ENCODE data around the gene L2HGDH. TPM values are rescaled to one million over a fixed set of nuclear protein-coding genes. Genes with fewer than 3 reads are reported as not detected.
A peak's percentile ranks its signal among the peaks of the same experiment; 100 is the strongest.

The L2HGDH gene
- total and polyA plus RNA-seq, 9 of the 15 experiments (the other 6 are each of a cell fraction or from before 2014, with no cell fraction given), result 1.7 to 16.1 (median 10.5) TPM

GRCh38 chr14:50311972-50312733 lies at the start of gene L2HGDH, which contains the start of gene DMAC2L (continued):
- TF ChIP-seq, protein P1, sequence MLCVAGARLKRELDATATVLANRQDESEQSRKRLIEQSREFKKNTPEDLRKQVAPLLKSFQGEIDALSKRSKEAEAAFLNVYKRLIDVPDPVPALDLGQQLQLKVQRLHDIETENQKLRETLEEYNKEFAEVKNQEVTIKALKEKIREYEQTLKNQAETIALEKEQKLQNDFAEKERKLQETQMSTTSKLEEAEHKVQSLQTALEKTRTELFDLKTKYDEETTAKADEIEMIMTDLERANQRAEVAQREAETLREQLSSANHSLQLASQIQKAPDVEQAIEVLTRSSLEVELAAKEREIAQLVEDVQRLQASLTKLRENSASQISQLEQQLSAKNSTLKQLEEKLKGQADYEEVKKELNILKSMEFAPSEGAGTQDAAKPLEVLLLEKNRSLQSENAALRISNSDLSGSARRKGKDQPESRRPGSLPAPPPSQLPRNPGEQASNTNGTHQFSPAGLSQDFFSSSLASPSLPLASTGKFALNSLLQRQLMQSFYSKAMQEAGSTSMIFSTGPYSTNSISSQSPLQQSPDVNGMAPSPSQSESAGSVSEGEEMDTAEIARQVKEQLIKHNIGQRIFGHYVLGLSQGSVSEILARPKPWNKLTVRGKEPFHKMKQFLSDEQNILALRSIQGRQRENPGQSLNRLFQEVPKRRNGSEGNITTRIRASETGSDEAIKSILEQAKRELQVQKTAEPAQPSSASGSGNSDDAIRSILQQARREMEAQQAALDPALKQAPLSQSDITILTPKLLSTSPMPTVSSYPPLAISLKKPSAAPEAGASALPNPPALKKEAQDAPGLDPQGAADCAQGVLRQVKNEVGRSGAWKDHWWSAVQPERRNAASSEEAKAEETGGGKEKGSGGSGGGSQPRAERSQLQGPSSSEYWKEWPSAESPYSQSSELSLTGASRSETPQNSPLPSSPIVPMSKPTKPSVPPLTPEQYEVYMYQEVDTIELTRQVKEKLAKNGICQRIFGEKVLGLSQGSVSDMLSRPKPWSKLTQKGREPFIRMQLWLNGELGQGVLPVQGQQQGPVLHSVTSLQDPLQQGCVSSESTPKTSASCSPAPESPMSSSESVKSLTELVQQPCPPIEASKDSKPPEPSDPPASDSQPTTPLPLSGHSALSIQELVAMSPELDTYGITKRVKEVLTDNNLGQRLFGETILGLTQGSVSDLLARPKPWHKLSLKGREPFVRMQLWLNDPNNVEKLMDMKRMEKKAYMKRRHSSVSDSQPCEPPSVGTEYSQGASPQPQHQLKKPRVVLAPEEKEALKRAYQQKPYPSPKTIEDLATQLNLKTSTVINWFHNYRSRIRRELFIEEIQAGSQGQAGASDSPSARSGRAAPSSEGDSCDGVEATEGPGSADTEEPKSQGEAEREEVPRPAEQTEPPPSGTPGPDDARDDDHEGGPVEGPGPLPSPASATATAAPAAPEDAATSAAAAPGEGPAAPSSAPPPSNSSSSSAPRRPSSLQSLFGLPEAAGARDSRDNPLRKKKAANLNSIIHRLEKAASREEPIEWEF (CRISPR knock-in tag; IDR thresholded peaks at IDR 0.05), result no peak; the same call in 1 of the 2 replicates
- TF ChIP-seq NCOA6 (IDR thresholded peaks at IDR 0.05) (peak; percentile 37; the same call in 1 of the 2 replicates), NFXL1 (CRISPR knock-in tag; IDR thresholded peaks at IDR 0.05) (no peak), FOXJ3 (CRISPR knock-in tag; IDR thresholded peaks at IDR 0.05) (no peak), KDM4B (IDR thresholded peaks at IDR 0.05; ENCODE audit: borderline replicate concordance in 2 of 2, low read depth in 1 of 2) (no peak), DIDO1 (tag; IDR thresholded peaks at IDR 0.05; ENCODE audit: low read depth) (no peak), HES1 (IDR thresholded peaks at IDR 0.05; ENCODE audit: low read depth) (no peak), BRF2 (IDR thresholded peaks at IDR 0.05; ENCODE audit: borderline replicate concordance, insufficient read depth, insufficient read length) (no peak), HMG20A (CRISPR knock-in tag; conservative IDR thresholded peaks at IDR 0.05) (no peak), ADNP (tag; IDR thresholded peaks at IDR 0.05) (no peak)
- TF ChIP-seq, protein P2, sequence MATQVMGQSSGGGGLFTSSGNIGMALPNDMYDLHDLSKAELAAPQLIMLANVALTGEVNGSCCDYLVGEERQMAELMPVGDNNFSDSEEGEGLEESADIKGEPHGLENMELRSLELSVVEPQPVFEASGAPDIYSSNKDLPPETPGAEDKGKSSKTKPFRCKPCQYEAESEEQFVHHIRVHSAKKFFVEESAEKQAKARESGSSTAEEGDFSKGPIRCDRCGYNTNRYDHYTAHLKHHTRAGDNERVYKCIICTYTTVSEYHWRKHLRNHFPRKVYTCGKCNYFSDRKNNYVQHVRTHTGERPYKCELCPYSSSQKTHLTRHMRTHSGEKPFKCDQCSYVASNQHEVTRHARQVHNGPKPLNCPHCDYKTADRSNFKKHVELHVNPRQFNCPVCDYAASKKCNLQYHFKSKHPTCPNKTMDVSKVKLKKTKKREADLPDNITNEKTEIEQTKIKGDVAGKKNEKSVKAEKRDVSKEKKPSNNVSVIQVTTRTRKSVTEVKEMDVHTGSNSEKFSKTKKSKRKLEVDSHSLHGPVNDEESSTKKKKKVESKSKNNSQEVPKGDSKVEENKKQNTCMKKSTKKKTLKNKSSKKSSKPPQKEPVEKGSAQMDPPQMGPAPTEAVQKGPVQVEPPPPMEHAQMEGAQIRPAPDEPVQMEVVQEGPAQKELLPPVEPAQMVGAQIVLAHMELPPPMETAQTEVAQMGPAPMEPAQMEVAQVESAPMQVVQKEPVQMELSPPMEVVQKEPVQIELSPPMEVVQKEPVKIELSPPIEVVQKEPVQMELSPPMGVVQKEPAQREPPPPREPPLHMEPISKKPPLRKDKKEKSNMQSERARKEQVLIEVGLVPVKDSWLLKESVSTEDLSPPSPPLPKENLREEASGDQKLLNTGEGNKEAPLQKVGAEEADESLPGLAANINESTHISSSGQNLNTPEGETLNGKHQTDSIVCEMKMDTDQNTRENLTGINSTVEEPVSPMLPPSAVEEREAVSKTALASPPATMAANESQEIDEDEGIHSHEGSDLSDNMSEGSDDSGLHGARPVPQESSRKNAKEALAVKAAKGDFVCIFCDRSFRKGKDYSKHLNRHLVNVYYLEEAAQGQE (IDR thresholded peaks at IDR 0.05; ENCODE audit: borderline replicate concordance), result peak; percentile 20; the same call in 1 of the 2 replicates
- TF ChIP-seq, protein P2 (CRISPR knock-in tag; IDR thresholded peaks at IDR 0.05; ENCODE audit: low read depth), result no peak
